C1 segment of cervical spinal cord (tissue), 14 donors: ENCODE data around the gene PRRT2.
"Not testable (repeated sequence)": the region's sequence is repeated elsewhere in the genome, so short reads cannot be mapped to it uniquely, and the experiment has no call there.

ENCODE experiments used
- DNase-seq, 14 donors: peaks; one replicate each; lab custom pipeline; 2025; lab: John Stamatoyannopoulos, UW

Gene PRRT2

GRCh38 chr16:29831490-29831889 lies 19.5 kb downstream of the PRRT2 start:
- peak in 1 of 14 donors; percentile 83 for DNase-seq

GRCh38 chr16:29833219-29833618 lies 21.2 kb downstream of the PRRT2 start:
- not testable (repeated sequence) for DNase-seq

- DNase-seq, result no peak
Measured at GRCh38 chr16:29834079-29834478, 22.1 kb downstream of the PRRT2 start.

GRCh38 chr16:29835926-29836325 lies 23.9 kb downstream of the PRRT2 start:
- DNase-seq, result no peak

- no peak for DNase-seq
Measured at GRCh38 chr16:29836623-29837022, 24.6 kb downstream of the PRRT2 start.

- DNase-seq, result no peak
Measured at GRCh38 chr16:29837841-29838240, 25.8 kb downstream of the PRRT2 start.

- peak in 1 of 14 donors; percentile 50 for DNase-seq
Measured at GRCh38 chr16:29839822-29840221, 27.8 kb downstream of the PRRT2 start.

- peak in 1 of 14 donors; percentile 51 for DNase-seq
Measured at GRCh38 chr16:29840240-29840639, 28.2 kb downstream of the PRRT2 start.

GRCh38 chr16:29841631-29842030 lies 29.6 kb downstream of the PRRT2 start:
- no peak for DNase-seq

GRCh38 chr16:29842732-29843346 lies 30.8 kb downstream of the PRRT2 start:
- DNase-seq, result no peak

GRCh38 chr16:29843931-29844330 lies 31.9 kb downstream of the PRRT2 start:
- no peak for DNase-seq

- DNase-seq, result peak in 2 of 14 donors; percentile 16 to 20
Measured at GRCh38 chr16:29844575-29845331, 32.8 kb downstream of the PRRT2 start.

GRCh38 chr16:29845656-29846055 lies 33.7 kb downstream of the PRRT2 start:
- DNase-seq, result no peak

GRCh38 chr16:29848420-29849297 lies 36.7 kb downstream of the PRRT2 start:
- peak in 11 of 14 donors; percentile 7 to 71 (median 23) for DNase-seq

- no peak for DNase-seq
Measured at GRCh38 chr16:29849505-29849904, 37.5 kb downstream of the PRRT2 start.

- no peak for DNase-seq
Measured at GRCh38 chr16:29850998-29851397, 39.0 kb downstream of the PRRT2 start.

GRCh38 chr16:29852654-29853053 lies 40.7 kb downstream of the PRRT2 start:
- peak in 4 of 14 donors; percentile 2 to 88 (median 3) for DNase-seq

- no peak for DNase-seq
Measured at GRCh38 chr16:29854520-29855100, 42.6 kb downstream of the PRRT2 start.

GRCh38 chr16:29857133-29857760 lies 45.3 kb downstream of the PRRT2 start:
- no peak for DNase-seq

- DNase-seq, result peak in 5 of 14 donors; percentile 12 to 28 (median 25)
Measured at GRCh38 chr16:29858149-29858849, 46.3 kb downstream of the PRRT2 start.

GRCh38 chr16:29858974-29859373 lies 47.0 kb downstream of the PRRT2 start:
- no peak for DNase-seq
